Choroid plexus epithelial cell (primary cell): ENCODE data around the gene MARF1.
A peak's percentile ranks its signal among the peaks of the same experiment; 100 is the strongest.

ENCODE experiments used
- DNase-seq: peaks from one replicate; pipeline ENCODE4 v3.0.0-alpha.2; 2010; ENCODE audit warnings: low read depth
- H3K4me3 ChIP-seq: 2 replicates; pipeline ENCODE4 v1.5.1; 2011; ENCODE audit warnings: low read depth, mild to moderate bottlenecking, control low read depth, low read length, moderate library complexity
- CTCF ChIP-seq: conservative IDR thresholded peaks from 2 replicates; pipeline ENCODE4 v1.5.1; 2011; ENCODE audit warnings: low read depth, mild to moderate bottlenecking, control low read depth, inconsistent platforms, low read length, moderate library complexity

MARF1 gene

GRCh38 chr16:15617901-15618300 is 25.1 kb downstream of the MARF1 start:
- no peak overlapping the region for H3K4me3 ChIP-seq
- DNase-seq: peak; percentile 15
- no peak for TF ChIP-seq CTCF

- DNase-seq: no peak
- no peak for TF ChIP-seq CTCF
- no peak overlapping the region for H3K4me3 ChIP-seq
Measured at GRCh38 chr16:15616475-15617165, 26.3 kb downstream of the MARF1 start.

GRCh38 chr16:15616012-15616411 is 26.9 kb downstream of the MARF1 start:
- no peak for TF ChIP-seq CTCF
- DNase-seq: no peak
- H3K4me3 ChIP-seq: no peak overlapping the region

GRCh38 chr16:15613676-15614075 is 29.3 kb downstream of the MARF1 start:
- no peak for DNase-seq
- no peak for TF ChIP-seq CTCF
- H3K4me3 ChIP-seq: no peak overlapping the region

- no peak overlapping the region for H3K4me3 ChIP-seq
- peak; percentile 78 for DNase-seq
- no peak for TF ChIP-seq CTCF
Measured at GRCh38 chr16:15611610-15612009, 31.3 kb downstream of the MARF1 start.

- TF ChIP-seq CTCF: no peak
- H3K4me3 ChIP-seq: no peak overlapping the region
- DNase-seq: peak; percentile 64
Measured at GRCh38 chr16:15610369-15610871, 32.5 kb downstream of the MARF1 start.

GRCh38 chr16:15609286-15609649 is 33.7 kb downstream of the MARF1 start:
- no peak overlapping the region for H3K4me3 ChIP-seq
- TF ChIP-seq CTCF: no peak
- DNase-seq: peak; percentile 29
